HEK293T (cell line): ENCODE measurements around the gene IBA57.

Source experiments
- CTCF ChIA-PET: fragments of 350-600 bp; formaldehyde crosslinking; extraction: SDS; loops from one replicate; lab custom pipeline; 2021; ENCODE audit warnings: antibody characterized with exemption, inconsistent platforms; lab: Yijun Ruan, JAX
- POLR2A ChIA-PET: fragments of 350-600 bp; formaldehyde crosslinking; extraction: SDS; loops from one replicate; lab custom pipeline; 2020; ENCODE audit warnings: antibody characterized with exemption, inconsistent platforms; lab: Yijun Ruan, JAX
- DNase-seq: peaks from one replicate; pipeline ENCODE4 v3.0.0; 2012; ENCODE audit warnings: mixed read lengths; ENCODE audit errors: extremely low spot score
- ARNT ChIP-seq: fragments of 450-650 bp; IDR thresholded peaks from 2 replicates; pipeline ENCODE4 v1.6.1; 2017; ENCODE audit warnings: mild to moderate bottlenecking
- BHLHE40 ChIP-seq: fragments of 450-650 bp; IDR thresholded peaks from 2 replicates; pipeline ENCODE4 v1.6.1; 2016; ENCODE audit warnings: mild to moderate bottlenecking, moderate library complexity, borderline replicate concordance
- CTBP1 ChIP-seq: fragments of 450-650 bp; IDR thresholded peaks from 2 replicates; pipeline ENCODE4 v1.6.1; 2016; ENCODE audit warnings: borderline replicate concordance
- ELF4 ChIP-seq: fragments of 450-650 bp; IDR thresholded peaks from 2 replicates; pipeline ENCODE4 v1.6.1; 2017; ENCODE audit warnings: antibody characterized with exemption
- FOXA1 ChIP-seq: fragments of 450-650 bp; IDR thresholded peaks from 2 replicates; pipeline ENCODE4 v1.6.1; 2016; ENCODE audit warnings: mild to moderate bottlenecking
- FOXK2 ChIP-seq: fragments of 450-650 bp; IDR thresholded peaks from 2 replicates; pipeline ENCODE4 v1.6.1; 2016; ENCODE audit warnings: mild to moderate bottlenecking
- FOXM1 ChIP-seq: fragments of 450-650 bp; IDR thresholded peaks from 2 replicates; pipeline ENCODE4 v1.6.1; 2017; ENCODE audit warnings: mild to moderate bottlenecking, borderline replicate concordance
- HDGF ChIP-seq: fragments of 450-650 bp; IDR thresholded peaks from 2 replicates; pipeline ENCODE4 v1.6.1; 2017; ENCODE audit warnings: antibody characterized with exemption, borderline replicate concordance
- L3MBTL2 ChIP-seq: fragments of 450-650 bp; conservative IDR thresholded peaks from 2 replicates; pipeline ENCODE4 v1.6.1; 2016; ENCODE audit warnings: mild to moderate bottlenecking
- LEF1 ChIP-seq: fragments of 450-650 bp; IDR thresholded peaks from 2 replicates; pipeline ENCODE4 v1.6.1; 2017; ENCODE audit warnings: mild to moderate bottlenecking, borderline replicate concordance
- NFRKB ChIP-seq: fragments of 450-650 bp; IDR thresholded peaks from 2 replicates; pipeline ENCODE4 v1.6.1; 2016; ENCODE audit warnings: mild to moderate bottlenecking, moderate library complexity
- SP1 ChIP-seq: fragments of 450-650 bp; IDR thresholded peaks from 2 replicates; pipeline ENCODE4 v1.6.1; 2017
- SUZ12 ChIP-seq: fragments of 450-650 bp; IDR thresholded peaks from 2 replicates; pipeline ENCODE4 v1.6.1; 2016; ENCODE audit warnings: mild to moderate bottlenecking
- TARDBP ChIP-seq: fragments of 450-650 bp; IDR thresholded peaks from 2 replicates; pipeline ENCODE4 v1.6.1; 2016
- ZNF384 ChIP-seq: fragments of 450-650 bp; IDR thresholded peaks from 2 replicates; pipeline ENCODE4 v1.6.1; 2016
- TF ChIP-seq, protein P1 (sequence below): fragments of 450-650 bp; IDR thresholded peaks from 2 replicates; pipeline ENCODE4 v1.6.1; 2016

Gene IBA57

DNA sequence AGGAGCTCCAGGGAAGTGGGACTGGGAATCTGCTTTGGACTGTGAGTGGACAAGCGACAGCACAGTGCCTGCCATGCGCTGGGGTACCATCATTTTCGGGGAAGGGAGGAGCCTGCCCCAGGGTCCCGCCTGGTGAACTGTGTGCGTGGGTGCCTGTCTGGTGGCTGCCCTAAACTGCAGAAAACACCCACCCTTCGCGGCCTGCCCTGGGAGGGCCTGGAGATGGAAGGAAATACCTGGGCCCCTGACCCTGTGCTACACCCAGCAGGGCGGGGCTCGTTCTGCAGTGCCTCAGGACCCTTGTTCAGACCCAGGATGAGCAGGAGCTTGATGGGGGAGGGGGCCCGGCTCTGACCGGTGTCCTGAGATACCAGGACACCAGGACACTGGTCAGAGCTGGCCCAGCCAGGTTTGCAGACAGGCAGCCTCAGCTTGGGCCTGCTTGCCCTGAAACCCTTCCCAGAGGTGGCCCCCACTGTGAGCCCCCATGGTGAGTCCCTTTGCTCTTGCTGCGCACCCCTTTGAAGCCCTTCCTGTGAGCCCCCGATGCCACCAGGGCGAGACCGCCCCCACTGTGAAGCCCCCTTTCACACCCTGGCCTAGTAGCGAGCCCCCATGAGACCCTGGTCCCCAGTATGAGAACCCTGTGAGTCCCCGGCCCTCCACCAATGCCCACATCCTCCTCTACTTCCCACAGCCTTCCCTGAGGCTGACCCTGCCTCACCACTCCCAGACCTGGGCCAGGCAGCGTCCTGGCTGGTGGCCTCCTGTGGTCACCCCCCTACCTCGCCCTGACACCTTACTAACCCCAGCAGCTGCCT is 13.3 kb upstream of the IBA57 start:
- TF ChIP-seq NFRKB (no peak), TARDBP (no peak), FOXM1 (no peak), HDGF (no peak), ELF4 (no peak)
- ChIA-PET POLR2A (interaction anchor here (1.3 to 7.2 kb wide), 3 partner anchors 12 to 15 kb away, joined by 4 to 55 read pairs (median 6); partner anchors contain the start of genes GUK1 and IBA57), CTCF (interaction anchor here (1.0 kb wide), 1 partner anchor 22 kb away, joined by 3 read pairs; no protein-coding TSS in a partner anchor)
- DNase-seq = no peak

DNA sequence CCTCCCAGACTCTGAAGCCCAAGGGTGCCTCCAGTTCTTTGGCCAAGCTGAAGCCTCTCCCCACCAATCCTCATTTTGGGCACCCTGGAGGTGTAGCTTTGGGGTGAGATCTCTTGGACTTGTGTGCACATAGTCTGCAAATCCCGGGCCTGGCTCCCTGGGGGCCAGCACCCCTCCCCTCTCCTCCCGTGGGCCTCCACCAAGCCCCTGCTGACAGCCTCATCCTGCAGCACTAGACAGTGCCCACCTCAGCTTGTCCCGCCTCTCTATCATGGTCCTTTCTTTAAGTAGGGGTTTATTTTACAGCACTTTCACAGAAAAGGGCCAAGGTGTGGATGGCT is 12.7 kb upstream of the IBA57 start:
- CTCF ChIA-PET = interaction anchor here (1.0 to 1.8 kb wide), 2 partner anchors 12 to 22 kb away, joined by 3 to 5 read pairs; partner anchors contain the start of gene GUK1
- DNase-seq = no peak
- TF ChIP-seq ARNT = no peak
- TF ChIP-seq CTBP1 = no peak
- TF ChIP-seq L3MBTL2 = no peak
- TF ChIP-seq ELF4 = no peak
- no peak for TF ChIP-seq HDGF
- no peak for TF ChIP-seq SUZ12
- TF ChIP-seq ZNF384 = no peak
- no peak for TF ChIP-seq LEF1
- no peak for TF ChIP-seq FOXK2
- no peak for TF ChIP-seq TARDBP
- no peak for TF ChIP-seq FOXA1
- TF ChIP-seq FOXM1 = no peak
- TF ChIP-seq NFRKB = no peak
- no peak for TF ChIP-seq BHLHE40
- POLR2A ChIA-PET = interaction anchor here (1.5 to 7.2 kb wide), 2 partner anchors 12 to 13 kb away, joined by 6 to 55 read pairs; partner anchors contain the start of genes GUK1 and IBA57

DNA sequence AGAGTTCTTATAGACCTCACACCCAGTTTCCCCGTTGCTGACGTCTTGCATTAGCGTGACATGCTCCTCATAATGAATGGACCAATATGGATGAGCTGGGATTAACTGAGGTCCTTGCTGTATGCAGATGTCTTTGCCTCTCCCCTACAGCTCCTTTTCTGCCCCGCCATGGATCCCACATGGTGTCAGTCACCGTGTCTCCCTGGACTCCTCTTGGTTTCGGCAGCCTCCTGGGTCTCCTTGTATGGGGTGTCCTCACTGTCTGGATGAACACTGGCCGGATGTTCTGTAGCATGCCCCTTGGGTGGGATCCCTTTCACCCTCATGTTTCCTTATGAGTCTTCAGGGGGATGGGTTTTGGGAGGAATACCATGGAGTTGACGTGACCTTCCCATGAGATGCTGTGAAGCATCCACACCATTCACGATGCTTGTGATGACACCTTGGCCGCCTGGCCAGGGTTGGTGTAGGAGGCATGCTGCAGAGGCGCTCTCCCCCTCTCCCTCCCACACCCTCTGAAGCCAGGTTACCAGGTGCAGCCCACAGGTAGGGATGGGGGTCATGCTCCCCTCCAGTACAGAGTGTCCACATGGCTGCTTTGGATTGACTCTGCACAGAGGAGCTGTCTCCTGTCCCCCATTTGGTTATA is 11.5 kb upstream of the IBA57 start:
- TF ChIP-seq ARNT (no peak), L3MBTL2 (no peak), FOXK2 (no peak), HDGF (no peak), BHLHE40 (no peak), TARDBP (no peak), ELF4 (no peak), CTBP1 (no peak)
- CTCF ChIA-PET = interaction anchor here (0.6 to 1.8 kb wide), 2 partner anchors 14 to 362 kb away, joined by 3 to 5 read pairs; partner anchors contain the start of gene GUK1
- POLR2A ChIA-PET = interaction anchor here (0.6 to 7.2 kb wide), 3 partner anchors 11 to 18 kb away, joined by 3 to 55 read pairs (median 7); partner anchors contain the start of genes GUK1 and IBA57
- no peak for DNase-seq

DNA sequence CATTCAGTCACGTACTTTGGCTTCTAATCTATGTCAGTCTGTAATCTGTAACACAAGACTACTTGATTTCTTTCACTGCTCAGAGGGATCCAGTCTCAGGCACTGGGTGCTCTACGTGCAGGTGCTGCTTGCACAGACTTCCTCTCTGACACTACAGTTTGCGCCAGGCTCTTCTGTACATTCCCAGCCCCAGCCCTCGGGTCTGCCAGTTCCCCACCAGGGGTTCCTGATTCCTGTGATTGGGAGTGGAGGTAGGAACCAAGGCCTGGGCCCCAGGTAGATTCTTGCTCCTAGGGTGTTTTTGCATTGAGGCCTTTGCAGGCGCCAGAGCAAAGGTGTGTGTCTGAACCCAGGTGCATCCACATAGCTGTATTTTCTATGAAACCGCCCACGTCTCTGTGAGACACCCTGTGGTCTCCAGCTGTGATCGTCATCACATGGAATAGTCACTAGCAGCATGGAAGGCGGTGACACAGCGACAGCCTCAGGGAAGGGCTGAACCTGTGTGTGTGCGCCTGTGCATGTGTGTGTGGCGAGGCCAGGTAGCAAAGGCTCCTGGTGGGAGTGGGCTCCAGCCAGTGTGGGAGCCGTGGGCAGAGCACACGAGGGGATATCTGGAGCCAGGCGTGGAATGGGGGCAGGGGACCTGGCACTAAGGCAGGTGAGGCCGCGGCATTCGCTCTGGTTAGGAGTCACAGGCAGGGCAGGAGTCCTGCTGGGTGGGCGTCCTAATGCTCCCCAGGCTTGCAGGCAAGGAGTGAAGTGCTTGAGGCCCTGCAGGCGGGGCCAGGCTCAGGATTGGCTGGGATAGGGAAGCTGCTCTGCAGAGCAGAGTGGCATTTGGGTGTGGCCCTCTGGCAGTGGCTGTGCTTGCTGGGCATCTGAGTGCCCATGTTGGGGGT is 10.7 kb upstream of the IBA57 start:
- no peak for TF ChIP-seq SP1
- TF ChIP-seq SUZ12 = no peak
- no peak for TF ChIP-seq CTBP1
- no peak for TF ChIP-seq NFRKB
- TF ChIP-seq, protein P1, sequence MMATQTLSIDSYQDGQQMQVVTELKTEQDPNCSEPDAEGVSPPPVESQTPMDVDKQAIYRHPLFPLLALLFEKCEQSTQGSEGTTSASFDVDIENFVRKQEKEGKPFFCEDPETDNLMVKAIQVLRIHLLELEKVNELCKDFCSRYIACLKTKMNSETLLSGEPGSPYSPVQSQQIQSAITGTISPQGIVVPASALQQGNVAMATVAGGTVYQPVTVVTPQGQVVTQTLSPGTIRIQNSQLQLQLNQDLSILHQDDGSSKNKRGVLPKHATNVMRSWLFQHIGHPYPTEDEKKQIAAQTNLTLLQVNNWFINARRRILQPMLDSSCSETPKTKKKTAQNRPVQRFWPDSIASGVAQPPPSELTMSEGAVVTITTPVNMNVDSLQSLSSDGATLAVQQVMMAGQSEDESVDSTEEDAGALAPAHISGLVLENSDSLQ = no peak
- TF ChIP-seq TARDBP = no peak
- TF ChIP-seq FOXM1 = no peak
- TF ChIP-seq FOXK2 = no peak
- no peak for TF ChIP-seq HDGF
- TF ChIP-seq ELF4 = no peak
- TF ChIP-seq ZNF384 = no peak
- TF ChIP-seq L3MBTL2 = no peak
- no peak for TF ChIP-seq LEF1
- ChIA-PET CTCF (interaction anchor here (1.8 kb wide), 1 partner anchor 14 kb away, joined by 5 read pairs; the partner anchor contains the start of gene GUK1), POLR2A (interaction anchor here (1.2 to 7.2 kb wide), 3 partner anchors 10 to 15 kb away, joined by 6 to 55 read pairs (median 7); partner anchors contain the start of genes GUK1 and IBA57)

DNA sequence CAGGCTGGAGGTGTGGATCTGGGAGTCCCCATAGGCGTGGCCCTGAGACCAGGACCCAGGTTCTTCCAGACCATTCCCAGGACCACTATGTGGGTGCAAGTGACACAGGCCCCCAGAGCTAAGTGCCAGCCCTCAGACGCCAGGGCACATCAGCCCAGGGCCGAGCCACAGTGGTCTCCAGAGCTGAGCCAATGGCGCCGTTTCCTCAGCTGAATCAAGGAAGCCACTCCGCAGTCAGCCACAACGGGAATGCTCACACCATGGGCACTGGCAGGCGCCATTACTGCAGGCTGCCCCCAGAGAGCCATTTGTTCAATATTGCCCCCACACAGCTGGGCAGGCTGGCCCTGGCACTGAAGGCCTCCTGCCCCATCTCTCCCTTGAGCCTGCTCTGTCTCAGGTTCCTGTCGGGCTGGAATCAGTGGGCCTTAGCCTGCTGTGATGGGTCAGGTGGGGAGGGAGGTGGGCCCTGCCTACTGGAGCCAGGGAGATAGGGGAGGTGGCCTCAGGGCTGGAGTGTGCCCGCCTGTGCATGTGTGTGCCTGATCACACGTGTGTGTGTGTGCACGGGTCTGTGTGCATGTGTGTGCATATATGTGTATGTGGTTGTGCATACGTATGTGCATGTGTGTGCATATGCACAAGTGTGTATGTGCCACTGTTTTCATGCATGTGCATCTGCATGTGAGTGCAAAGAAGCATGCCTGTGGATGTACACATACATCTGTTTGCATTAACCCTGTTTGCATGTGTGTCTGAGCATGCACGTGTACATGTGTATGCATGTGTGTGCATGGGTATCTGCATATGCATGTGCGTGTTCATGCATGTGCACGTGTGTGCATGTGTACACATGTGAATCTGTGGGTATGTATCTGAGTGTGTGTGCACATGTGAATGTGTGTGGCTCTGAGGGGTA is 9.7 kb upstream of the IBA57 start:
- TF ChIP-seq SP1 = no peak
- no peak for TF ChIP-seq SUZ12
- no peak for TF ChIP-seq HDGF
- TF ChIP-seq BHLHE40 = no peak
- no peak for TF ChIP-seq ARNT
- no peak for TF ChIP-seq ELF4
- TF ChIP-seq FOXA1 = no peak
- TF ChIP-seq NFRKB = no peak
- no peak for TF ChIP-seq ZNF384
- TF ChIP-seq FOXM1 = no peak
- TF ChIP-seq TARDBP = no peak
- TF ChIP-seq FOXK2 = no peak
- TF ChIP-seq, protein P1 = no peak
- no peak for DNase-seq
- ChIA-PET CTCF (no interaction called here), POLR2A (interaction anchor here (1.2 to 1.3 kb wide), 2 partner anchors 15 to 16 kb away, joined by 3 to 6 read pairs; partner anchors contain the start of gene GUK1)

More for the DNA sequence above, 10.7 kb upstream of the IBA57 start:
- DNase-seq = no peak
